ENCODE results near the gene RXFP1. TPM values are rescaled to one million over a fixed set of nuclear protein-coding genes. Genes with fewer than 3 reads are reported as not detected.
A peak's percentile ranks its signal among the peaks of the same experiment; 100 is the strongest.

Gene RXFP1
- total and polyA plus RNA-seq, 8 donors: 0.06 to 0.47 (median 0.23) TPM

GRCh38 chr4:158610790-158611189 is 89.1 kb downstream of the RXFP1 start:
- intact Hi-C loops (cut with DNase I): no loop called here
- no peak for FAIRE-seq
- no peak for DNase-seq
- Histone ChIP-seq H3K36me3 (no peaks in the 10 kb centered on the region), H3K9me3 (no peaks in the 10 kb centered on the region), H3K27ac (no peak overlapping the region), H3K27me3 (no peaks in the 10 kb centered on the region), H3K4me1 (no peaks in the 10 kb centered on the region), H3K4me3 (no peak overlapping the region)
- peak in 1 of 4 donors; percentile 20 for ATAC-seq
- TF ChIP-seq CTCF (IDR thresholded peaks at IDR 0.05): no peak
- 77 to 87% methylated on average over 1 of the region's 1 CpG for WGBS, 2 donors

- H3K27me3 ChIP-seq: peaks cover 0 to 4% (median 0%) of the 10 kb centered on the region in 4 donors
- intact Hi-C loops (cut with DNase I): no loop called here
- no peaks in the 10 kb centered on the region for H3K9me3 ChIP-seq
- TF ChIP-seq CTCF (IDR thresholded peaks at IDR 0.05): no peak
- FAIRE-seq (no peak), ATAC-seq (no peak), DNase-seq (no peak)
- WGBS, 2 donors: 91 to 94% methylated on average over 1 of the region's 1 CpG
- no peak overlapping the region for H3K27ac ChIP-seq
- H3K4me1 ChIP-seq: no peaks in the 10 kb centered on the region
- H3K4me3 ChIP-seq: no peak overlapping the region
- no peaks in the 10 kb centered on the region for H3K36me3 ChIP-seq
Measured at GRCh38 chr4:158613046-158613445, 91.4 kb downstream of the RXFP1 start.

- H3K36me3 ChIP-seq: no peaks in the 10 kb centered on the region
- peaks cover 0 to 4% (median 0%) of the 10 kb centered on the region in 4 donors for H3K27me3 ChIP-seq
- no peak overlapping the region for H3K4me3 ChIP-seq
- intact Hi-C loops (cut with DNase I): no loop called here
- ATAC-seq: no peak
- FAIRE-seq: no peak
- H3K4me1 ChIP-seq: no peaks in the 10 kb centered on the region
- H3K9me3 ChIP-seq: no peaks in the 10 kb centered on the region
- H3K27ac ChIP-seq: no peak overlapping the region
- no peak for DNase-seq
- no peak for TF ChIP-seq CTCF (IDR thresholded peaks at IDR 0.05)
Measured at GRCh38 chr4:158617956-158618355, 96.3 kb downstream of the RXFP1 start.

GRCh38 chr4:158621729-158622128 is 100.0 kb downstream of the RXFP1 start:
- Histone ChIP-seq H3K36me3 (no peaks in the 10 kb centered on the region), H3K4me3 (no peak overlapping the region), H3K27ac (no peak overlapping the region), H3K9me3 (no peaks in the 10 kb centered on the region), H3K4me1 (no peaks in the 10 kb centered on the region), H3K27me3 (peaks cover 0 to 4% (median 0%) of the 10 kb centered on the region in 4 donors)
- DNase-seq (no peak), ATAC-seq (no peak), FAIRE-seq (no peak)
- WGBS, 2 donors: 90 to 96% methylated on average over 4 of the region's 4 CpGs
- intact Hi-C loops (cut with DNase I): loop anchor here in 1 of 3 donors (10.0 kb wide), 1 partner anchor 367 kb away; no protein-coding TSS in a partner anchor
- no peak for TF ChIP-seq CTCF (IDR thresholded peaks at IDR 0.05)

- no peak for FAIRE-seq
- no peaks in the 10 kb centered on the region for H3K4me1 ChIP-seq
- ATAC-seq: no peak
- no peak overlapping the region for H3K27ac ChIP-seq
- H3K36me3 ChIP-seq: no peaks in the 10 kb centered on the region
- no peak for DNase-seq
- intact Hi-C loops (cut with DNase I): loop anchor here in 1 of 3 donors (10.0 kb wide), 1 partner anchor 367 kb away; no protein-coding TSS in a partner anchor
- no peak overlapping the region for H3K4me3 ChIP-seq
- no peak for TF ChIP-seq CTCF (IDR thresholded peaks at IDR 0.05)
- no peaks in the 10 kb centered on the region for H3K27me3 ChIP-seq
- no peaks in the 10 kb centered on the region for H3K9me3 ChIP-seq
- 87 to 89% methylated on average over 3 of the region's 3 CpGs for WGBS, 2 donors
Measured at GRCh38 chr4:158622251-158622650, 100.6 kb downstream of the RXFP1 start.

All from pancreas (tissue), 10 donors.